MM.1S (cell line): ENCODE data around the gene DUOX2.

Experiments used
- DNase-seq: peaks from one replicate; pipeline ENCODE4 v3.0.0-alpha.2; 2015
- H2AFZ ChIP-seq: fragments of 300-600 bp; sonication (generic); 2 replicates; pipeline ENCODE4 v1.6.0; 2016; ENCODE audit warnings: antibody characterized with exemption, low read length
- H3F3A ChIP-seq: fragments of 300-600 bp; sonication (generic); 2 replicates; pipeline ENCODE4 v1.6.1; 2016; ENCODE audit warnings: mild to moderate bottlenecking, antibody characterized with exemption, low read length, moderate library complexity, mixed read lengths; ENCODE audit not compliant: insufficient read depth
- H3K27ac ChIP-seq: fragments of 300-600 bp; sonication (generic); 2 replicates; pipeline ENCODE4 v1.5.1; 2016; ENCODE audit warnings: mild to moderate bottlenecking, low read length
- H3K27me3 ChIP-seq: fragments of 300-600 bp; sonication (generic); replicated peaks from 2 replicates; pipeline ENCODE4 v1.6.0; 2016; ENCODE audit warnings: low read length; ENCODE audit not compliant: insufficient read depth
- H3K36me3 ChIP-seq: fragments of 300-600 bp; sonication (generic); replicated peaks from 2 replicates; pipeline ENCODE4 v1.6.1; 2016; ENCODE audit warnings: mild to moderate bottlenecking, low read length, mixed read lengths; ENCODE audit not compliant: insufficient read depth
- H3K4me1 ChIP-seq: fragments of 300-600 bp; sonication (generic); 2 replicates; pipeline ENCODE4 v1.6.1; 2016; ENCODE audit warnings: low read length, mixed read lengths
- H3K4me2 ChIP-seq: fragments of 300-600 bp; sonication (generic); 2 replicates; pipeline ENCODE4 v1.6.0; 2016; ENCODE audit warnings: low read depth, low read length
- H3K4me3 ChIP-seq: fragments of 300-600 bp; sonication (generic); 2 replicates; pipeline ENCODE4 v1.5.1; 2016; ENCODE audit warnings: low read length, mixed read lengths
- H3K79me2 ChIP-seq: fragments of 300-600 bp; sonication (generic); 2 replicates; pipeline ENCODE4 v1.6.1; 2016; ENCODE audit warnings: mixed run types, low read length, mixed read lengths
- H3K9ac ChIP-seq: fragments of 300-600 bp; sonication (generic); 2 replicates; pipeline ENCODE4 v1.6.1; 2016; ENCODE audit warnings: low read length, mixed read lengths
- H3K9me2 ChIP-seq: fragments of 300-600 bp; sonication (generic); replicated peaks from 2 replicates; pipeline ENCODE4 v1.6.1; 2016; ENCODE audit warnings: mild to moderate bottlenecking, low read length, mixed read lengths; ENCODE audit not compliant: insufficient read depth
- H3K9me3 ChIP-seq: fragments of 300-600 bp; sonication (generic); replicated peaks from 2 replicates; pipeline ENCODE4 v1.6.1; 2016; ENCODE audit warnings: mild to moderate bottlenecking, low read length, mixed read lengths; ENCODE audit not compliant: insufficient read depth
- H4K20me1 ChIP-seq: fragments of 300-600 bp; sonication (generic); 2 replicates; pipeline ENCODE4 v1.6.1; 2016; ENCODE audit warnings: mild to moderate bottlenecking, low read length, moderate library complexity, mixed read lengths; ENCODE audit not compliant: insufficient read depth
- EZH2 ChIP-seq: fragments of 300-600 bp; sonication (generic); optimal IDR thresholded peaks from 2 replicates; pipeline ENCODE3; 2017; ENCODE audit warnings: low read depth, mild to moderate bottlenecking, antibody characterized with exemption, low read length, mixed read lengths
- EZH2phosphoT487 ChIP-seq: fragments of 300-600 bp; sonication (generic); IDR thresholded peaks from 2 replicates; pipeline ENCODE4 v1.6.1; 2018; ENCODE audit warnings: antibody characterized with exemption, low read length
- TF ChIP-seq, protein P1 (sequence below): fragments of 300-600 bp; sonication (generic); IDR thresholded peaks from 2 replicates; pipeline ENCODE4 v1.5.1; 2016; ENCODE audit warnings: antibody characterized with exemption, low read length, mixed read lengths

The DUOX2 gene

DNA sequence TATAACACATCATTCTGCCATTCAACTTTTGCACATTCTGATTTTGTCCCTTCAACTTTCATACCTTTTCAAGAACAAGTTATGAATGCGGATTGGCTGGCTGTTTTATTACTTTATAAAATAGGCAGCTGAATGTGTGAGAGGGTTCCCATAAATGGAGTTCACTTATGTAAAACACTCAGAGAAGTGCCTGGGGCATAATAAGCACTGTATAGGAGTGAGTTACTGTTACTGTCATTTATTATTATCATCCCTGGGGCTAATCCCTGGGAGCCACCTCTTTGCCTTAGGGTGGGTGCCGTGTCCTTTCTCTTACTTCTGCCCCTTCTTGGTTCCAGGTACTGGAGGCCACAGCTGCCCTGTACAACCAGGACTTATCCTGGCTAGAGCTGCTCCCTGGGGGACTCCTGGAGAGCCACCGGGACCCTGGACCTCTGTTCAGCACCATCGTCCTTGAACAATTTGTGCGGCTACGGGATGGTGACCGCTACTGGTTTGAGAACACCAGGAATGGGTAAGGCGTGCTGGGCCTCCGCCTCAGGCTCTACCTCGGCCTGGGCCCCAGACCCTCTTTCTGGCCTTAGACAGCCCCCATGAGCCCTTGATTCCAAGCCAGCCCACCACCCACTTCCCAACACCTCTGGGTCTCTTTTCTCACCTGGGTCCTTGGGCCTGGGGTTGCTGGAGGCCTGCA lies 26.7 kb upstream of the DUOX2 start:
- Histone ChIP-seq H3K4me1 (no peaks in the 10 kb centered on the region), H3K9me3 (no peaks in the 10 kb centered on the region), H3K27me3 (no peaks in the 10 kb centered on the region), H3K27ac (no peak overlapping the region), H3K9ac (no peak overlapping the region), H2AFZ (no peak overlapping the region), H3K79me2 (no peaks in the 10 kb centered on the region), H3F3A (no peaks in the 10 kb centered on the region), H4K20me1 (no peaks in the 10 kb centered on the region), H3K36me3 (no peaks in the 10 kb centered on the region), H3K9me2 (no peaks in the 10 kb centered on the region), H3K4me3 (no peak overlapping the region), H3K4me2 (no peak overlapping the region)
- no peak for DNase-seq
- TF ChIP-seq, protein P1, sequence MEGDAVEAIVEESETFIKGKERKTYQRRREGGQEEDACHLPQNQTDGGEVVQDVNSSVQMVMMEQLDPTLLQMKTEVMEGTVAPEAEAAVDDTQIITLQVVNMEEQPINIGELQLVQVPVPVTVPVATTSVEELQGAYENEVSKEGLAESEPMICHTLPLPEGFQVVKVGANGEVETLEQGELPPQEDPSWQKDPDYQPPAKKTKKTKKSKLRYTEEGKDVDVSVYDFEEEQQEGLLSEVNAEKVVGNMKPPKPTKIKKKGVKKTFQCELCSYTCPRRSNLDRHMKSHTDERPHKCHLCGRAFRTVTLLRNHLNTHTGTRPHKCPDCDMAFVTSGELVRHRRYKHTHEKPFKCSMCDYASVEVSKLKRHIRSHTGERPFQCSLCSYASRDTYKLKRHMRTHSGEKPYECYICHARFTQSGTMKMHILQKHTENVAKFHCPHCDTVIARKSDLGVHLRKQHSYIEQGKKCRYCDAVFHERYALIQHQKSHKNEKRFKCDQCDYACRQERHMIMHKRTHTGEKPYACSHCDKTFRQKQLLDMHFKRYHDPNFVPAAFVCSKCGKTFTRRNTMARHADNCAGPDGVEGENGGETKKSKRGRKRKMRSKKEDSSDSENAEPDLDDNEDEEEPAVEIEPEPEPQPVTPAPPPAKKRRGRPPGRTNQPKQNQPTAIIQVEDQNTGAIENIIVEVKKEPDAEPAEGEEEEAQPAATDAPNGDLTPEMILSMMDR = no peak
- TF ChIP-seq EZH2 (no peak), EZH2phosphoT487 (no peak)

DNA sequence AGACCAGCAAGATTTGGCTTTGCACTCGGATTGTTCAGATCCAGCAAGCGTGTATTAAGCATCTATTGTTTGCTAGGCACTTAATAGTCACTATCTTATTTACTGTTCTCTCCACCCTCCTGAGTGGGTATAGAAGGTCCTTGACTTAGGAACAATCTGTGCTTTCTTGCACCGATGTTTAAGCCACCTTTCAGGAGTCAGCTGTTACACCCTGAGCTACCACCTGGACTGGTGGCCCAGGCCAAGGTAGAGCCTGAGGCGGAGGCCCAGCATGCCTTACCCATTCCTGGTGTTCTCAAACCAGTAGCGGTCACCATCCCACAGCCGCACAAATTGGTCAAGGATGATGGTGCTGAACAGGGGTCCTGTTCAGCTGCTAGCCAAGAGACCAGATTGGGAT lies 25.8 kb upstream of the DUOX2 start:
- no peaks in the 10 kb centered on the region for H3K9me2 ChIP-seq

DNA sequence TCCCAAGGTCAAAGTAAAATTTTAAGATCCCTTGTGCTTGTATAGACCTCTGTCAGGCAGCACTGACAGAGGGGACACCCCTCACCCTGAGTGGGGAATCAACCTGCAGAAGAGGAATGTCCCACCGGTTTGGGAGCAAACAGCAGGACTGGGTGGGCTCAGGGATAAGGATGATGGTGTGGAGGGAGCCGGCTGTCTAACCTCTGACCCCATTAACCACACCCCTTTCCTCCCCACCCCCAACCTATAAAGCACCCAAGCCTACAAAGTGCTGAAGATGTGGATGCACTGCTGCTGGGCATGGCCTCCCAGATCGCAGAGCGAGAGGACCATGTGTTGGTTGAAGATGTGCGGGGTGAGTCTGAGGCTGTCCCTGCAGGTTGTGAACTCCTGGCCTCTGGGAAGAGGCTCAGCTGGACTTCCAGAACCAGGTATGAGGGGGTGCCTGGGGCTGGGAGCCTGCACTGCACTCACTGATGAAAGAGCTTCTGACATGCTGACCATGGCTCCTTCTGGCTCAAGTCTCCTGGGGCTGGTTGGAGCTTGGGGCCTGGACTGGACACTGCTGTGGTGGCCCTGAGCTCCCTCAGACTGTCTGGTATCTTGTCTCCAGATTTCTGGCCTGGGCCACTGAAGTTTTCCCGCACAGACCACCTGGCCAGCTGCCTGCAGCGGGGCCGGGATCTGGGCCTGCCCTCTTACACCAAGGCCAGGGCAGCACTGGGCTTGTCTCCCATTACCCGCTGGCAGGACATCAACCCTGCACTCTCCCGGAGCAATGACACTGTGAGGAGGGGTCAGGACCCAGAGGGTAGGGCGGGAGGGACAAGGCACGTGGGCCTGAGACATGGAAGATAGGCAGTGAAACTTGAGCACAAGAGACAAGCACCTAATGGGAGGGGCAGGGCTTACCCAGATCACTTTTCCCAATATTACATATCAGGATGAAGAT lies 25.1 kb upstream of the DUOX2 start:
- DNase-seq = no peak
- H3K27me3 ChIP-seq = no peaks in the 10 kb centered on the region
- no peaks in the 10 kb centered on the region for H3K9me2 ChIP-seq
- no peaks in the 10 kb centered on the region for H3K9me3 ChIP-seq
- H3K4me2 ChIP-seq = no peak overlapping the region
- 0 out of 2 replicates have a peak, but pooled peaks cover 3% of the 10 kb centered on the region for H3K4me1 ChIP-seq
- no peak overlapping the region for H2AFZ ChIP-seq
- TF ChIP-seq EZH2 = no peak
- TF ChIP-seq, protein P1 = no peak
- no peak for TF ChIP-seq EZH2phosphoT487
- no peaks in the 10 kb centered on the region for H3F3A ChIP-seq
- no peaks in the 10 kb centered on the region for H3K79me2 ChIP-seq
- no peak overlapping the region for H3K27ac ChIP-seq
- no peak overlapping the region for H3K9ac ChIP-seq
- no peaks in the 10 kb centered on the region for H4K20me1 ChIP-seq
- no peak overlapping the region for H3K4me3 ChIP-seq
- no peaks in the 10 kb centered on the region for H3K36me3 ChIP-seq

More for the DNA sequence above, 25.8 kb upstream of the DUOX2 start:
- Histone ChIP-seq H3F3A (no peaks in the 10 kb centered on the region), H3K9me3 (no peaks in the 10 kb centered on the region), H3K4me3 (no peak overlapping the region), H3K4me1 (0 out of 2 replicates have a peak, but pooled peaks cover 2% of the 10 kb centered on the region), H3K27me3 (no peaks in the 10 kb centered on the region), H3K27ac (no peak overlapping the region), H2AFZ (no peak overlapping the region), H3K36me3 (no peaks in the 10 kb centered on the region), H4K20me1 (no peaks in the 10 kb centered on the region), H3K79me2 (no peaks in the 10 kb centered on the region), H3K9ac (no peak overlapping the region), H3K4me2 (no peak overlapping the region)
- TF ChIP-seq, protein P1 = no peak
- no peak for TF ChIP-seq EZH2phosphoT487
- no peak for TF ChIP-seq EZH2
- no peak for DNase-seq
